SU-DHL-6 (cell line): Measurements from ENCODE around the gene NPC1.

Experiments used
- H2AFZ ChIP-seq: fragments of 200-600 bp; sonication (generic); 2 replicates; pipeline ENCODE4 v1.6.1; 2014; ENCODE audit warnings: low read depth, mild to moderate bottlenecking, moderate library complexity, mixed read lengths, antibody characterized with exemption, low read length; ENCODE audit not compliant: severe bottlenecking
- H3F3A ChIP-seq: fragments of 200-600 bp; shearing (Covaris generic); 2 replicates; pipeline ENCODE4 v1.6.0; 2016; ENCODE audit warnings: antibody characterized with exemption, mild to moderate bottlenecking; ENCODE audit not compliant: insufficient read depth
- H3K27ac ChIP-seq: fragments of 200-600 bp; sonication (generic); 2 replicates; pipeline ENCODE4 v1.5.1; 2016; ENCODE audit warnings: low read depth, mild to moderate bottlenecking, low read length, moderate library complexity, mixed read lengths
- H3K27me3 ChIP-seq: fragments of 200-600 bp; sonication (generic), shearing (Covaris generic); 2 replicates; pipeline ENCODE4 v1.6.0; 2014; ENCODE audit warnings: mild to moderate bottlenecking, low read length
- H3K36me3 ChIP-seq: fragments of 200-600 bp; sonication (generic); 2 replicates; pipeline ENCODE4 v1.6.1; 2014; ENCODE audit warnings: mild to moderate bottlenecking, low read length, mixed read lengths
- H3K4me2 ChIP-seq: fragments of 300-600, 200-600 bp; shearing (Covaris generic), sonication (generic); 2 replicates; pipeline ENCODE4 v1.6.0; 2014; ENCODE audit warnings: low read length, low read depth, mild to moderate bottlenecking; ENCODE audit not compliant: poor library complexity, severe bottlenecking
- H3K4me3 ChIP-seq: fragments of 200-600 bp; sonication (generic); 2 replicates; pipeline ENCODE4 v1.5.1; 2014; ENCODE audit warnings: antibody characterized with exemption, low read length, mild to moderate bottlenecking, mixed read lengths; ENCODE audit not compliant: insufficient read depth, poor library complexity, severe bottlenecking
- H3K79me2 ChIP-seq: fragments of 200-600 bp; sonication (generic); 2 replicates; pipeline ENCODE4 v1.6.1; 2014; ENCODE audit warnings: mild to moderate bottlenecking, low read length, moderate library complexity; ENCODE audit not compliant: insufficient read depth
- H3K9ac ChIP-seq: fragments of 200-600 bp; sonication (generic); 2 replicates; pipeline ENCODE4 v1.7.0; 2014; ENCODE audit warnings: mild to moderate bottlenecking, low read length
- H3K9me2 ChIP-seq: fragments of 200-600 bp; sonication (generic); replicated peaks from 2 replicates; pipeline ENCODE4 v1.6.1; 2014; ENCODE audit warnings: low read length; ENCODE audit not compliant: insufficient read depth
- H3K9me3 ChIP-seq: fragments of 200-600 bp; sonication (generic); 2 replicates; pipeline ENCODE4 v1.6.1; 2014; ENCODE audit warnings: low read length, mixed read lengths; ENCODE audit not compliant: insufficient read depth
- H4K20me1 ChIP-seq: fragments of 200-600 bp; sonication (generic); 2 replicates; pipeline ENCODE4 v1.6.1; 2014; ENCODE audit warnings: low read depth, mild to moderate bottlenecking, antibody characterized with exemption, low read length, moderate library complexity, mixed read lengths
- EZH2phosphoT487 ChIP-seq: fragments of 200-600 bp; sonication (generic), shearing (Covaris generic); conservative IDR thresholded peaks from 2 replicates; pipeline ENCODE4 v1.6.1; 2018; ENCODE audit warnings: mild to moderate bottlenecking, antibody characterized with exemption, low read length, moderate library complexity, mixed read lengths
- TF ChIP-seq, protein P1 (sequence below): fragments of 200-600 bp; sonication (generic); IDR thresholded peaks from one replicate; pipeline ENCODE4 v1.5.1; 2017; ENCODE audit warnings: antibody characterized with exemption, mild to moderate bottlenecking, low read length, moderate library complexity; ENCODE audit not compliant: insufficient read depth, poor library complexity, severe bottlenecking

The NPC1 gene

DNA sequence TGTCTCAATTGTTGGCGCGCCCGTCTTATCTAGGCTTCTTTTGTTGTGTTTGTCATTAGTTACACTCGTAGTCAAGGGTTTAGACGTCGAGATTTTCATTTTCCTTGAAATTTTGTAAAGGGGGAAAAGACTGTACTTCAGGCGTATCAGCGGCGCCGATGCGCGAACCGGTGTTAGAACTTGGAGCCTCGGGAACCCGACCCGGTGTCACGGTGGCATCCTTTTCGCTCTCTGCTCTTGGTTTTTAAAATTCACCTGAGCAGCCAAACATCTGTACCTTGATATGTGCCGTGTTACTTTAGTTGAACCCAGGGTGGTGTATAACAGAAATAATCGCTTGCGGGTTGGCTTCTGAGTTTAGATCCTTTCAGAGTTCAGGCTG, 82.4 kb downstream of the NPC1 start:
- peaks cover 53% of the 10 kb centered on the region for H3K79me2 ChIP-seq
- peak overlapping the region; percentile 70 for H2AFZ ChIP-seq
- no peaks in the 10 kb centered on the region for H3K9me2 ChIP-seq
- H3F3A ChIP-seq, result peaks cover 18% of the 10 kb centered on the region; the same call in 1 of the 2 replicates
- peaks cover 23% of the 10 kb centered on the region; the same call in 1 of the 2 replicates for H3K36me3 ChIP-seq
- H3K9me3 ChIP-seq, result no peaks in the 10 kb centered on the region
- H4K20me1 ChIP-seq, result no peaks in the 10 kb centered on the region; the same call in 1 of the 2 replicates
- peak overlapping the region; percentile 98 for H3K4me3 ChIP-seq
- H3K4me2 ChIP-seq, result peak overlapping the region; percentile 66
- peak overlapping the region; percentile 55 for H3K27ac ChIP-seq
- TF ChIP-seq, protein P1, sequence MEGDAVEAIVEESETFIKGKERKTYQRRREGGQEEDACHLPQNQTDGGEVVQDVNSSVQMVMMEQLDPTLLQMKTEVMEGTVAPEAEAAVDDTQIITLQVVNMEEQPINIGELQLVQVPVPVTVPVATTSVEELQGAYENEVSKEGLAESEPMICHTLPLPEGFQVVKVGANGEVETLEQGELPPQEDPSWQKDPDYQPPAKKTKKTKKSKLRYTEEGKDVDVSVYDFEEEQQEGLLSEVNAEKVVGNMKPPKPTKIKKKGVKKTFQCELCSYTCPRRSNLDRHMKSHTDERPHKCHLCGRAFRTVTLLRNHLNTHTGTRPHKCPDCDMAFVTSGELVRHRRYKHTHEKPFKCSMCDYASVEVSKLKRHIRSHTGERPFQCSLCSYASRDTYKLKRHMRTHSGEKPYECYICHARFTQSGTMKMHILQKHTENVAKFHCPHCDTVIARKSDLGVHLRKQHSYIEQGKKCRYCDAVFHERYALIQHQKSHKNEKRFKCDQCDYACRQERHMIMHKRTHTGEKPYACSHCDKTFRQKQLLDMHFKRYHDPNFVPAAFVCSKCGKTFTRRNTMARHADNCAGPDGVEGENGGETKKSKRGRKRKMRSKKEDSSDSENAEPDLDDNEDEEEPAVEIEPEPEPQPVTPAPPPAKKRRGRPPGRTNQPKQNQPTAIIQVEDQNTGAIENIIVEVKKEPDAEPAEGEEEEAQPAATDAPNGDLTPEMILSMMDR, result no peak
- no peak for TF ChIP-seq EZH2phosphoT487
- no peaks in the 10 kb centered on the region for H3K27me3 ChIP-seq
- H3K9ac ChIP-seq, result peak overlapping the region; percentile 95

DNA sequence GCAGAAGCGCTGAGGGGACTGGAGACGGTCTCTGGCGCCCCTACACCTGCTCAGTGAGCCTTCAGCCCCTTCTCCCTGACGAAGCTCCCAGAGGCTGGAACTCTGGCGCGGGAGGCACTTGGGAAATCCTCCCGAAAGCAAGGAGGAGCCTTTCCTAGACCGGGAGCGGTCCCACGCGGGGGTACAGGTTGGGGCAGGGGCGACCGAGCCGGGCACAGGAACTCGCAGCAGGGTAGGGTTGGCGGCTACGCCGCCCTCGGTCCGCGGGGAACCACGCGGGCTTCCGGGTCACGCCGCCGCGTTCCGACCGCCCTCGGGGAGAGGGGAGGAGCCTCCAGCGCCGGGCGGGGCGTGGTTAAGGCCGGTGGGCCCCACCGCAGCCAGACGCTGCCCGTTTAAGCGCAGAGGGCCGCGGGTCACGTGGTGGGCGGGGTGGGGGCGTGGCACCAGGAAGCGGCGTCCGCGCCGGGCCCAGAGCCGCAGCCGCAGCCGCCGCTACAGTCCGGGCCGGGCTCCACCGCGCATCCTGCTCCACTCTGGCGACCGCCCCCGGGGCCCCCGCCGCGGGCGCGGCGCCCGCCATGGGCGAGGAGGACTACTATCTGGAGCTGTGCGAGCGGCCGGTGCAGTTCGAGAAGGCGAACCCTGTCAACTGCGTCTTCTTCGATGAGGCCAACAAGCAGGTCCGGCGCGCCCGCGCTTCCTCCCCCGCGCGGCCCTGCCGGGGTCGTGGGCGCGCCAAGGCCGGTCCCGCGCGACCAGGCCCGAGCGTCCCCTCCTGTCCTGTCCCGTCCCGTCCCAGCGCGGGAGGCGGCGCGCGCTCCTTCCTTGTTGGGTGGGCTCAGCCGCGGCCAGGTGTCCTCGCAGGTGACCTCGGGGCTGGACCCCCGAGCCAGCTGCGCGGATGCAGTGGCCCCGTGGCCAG, 83.0 kb downstream of the NPC1 start, which contains the start of gene RMC1:
RMC1 (plus strand) TSS at position 474 of the 925 bp plus-strand sequence; CDS start at position 582, 108 bp downstream.
- H2AFZ ChIP-seq, result peak within 1 kb of the TSS; percentile 70
- no peaks in the 10 kb centered on the region for H3K9me3 ChIP-seq
- H3K27me3 ChIP-seq, result no peaks in the 10 kb centered on the region
- peak within 1 kb of the TSS; percentile 95 for H3K9ac ChIP-seq
- H4K20me1 ChIP-seq, result no peaks in the 10 kb centered on the region; the same call in 1 of the 2 replicates
- no peaks in the 10 kb centered on the region for H3K9me2 ChIP-seq
- peaks cover 48% of the 10 kb centered on the region for H3K79me2 ChIP-seq
- peaks cover 22% of the 10 kb centered on the region for H3F3A ChIP-seq
- H3K27ac ChIP-seq, result peak within 1 kb of the TSS; percentile 70
- H3K4me2 ChIP-seq, result peak within 1 kb of the TSS; percentile 76
- H3K36me3 ChIP-seq, result peaks cover 18% of the 10 kb centered on the region; the same call in 1 of the 2 replicates
- TF ChIP-seq EZH2phosphoT487, result no peak
- TF ChIP-seq, protein P1, result peak; percentile 51
- H3K4me3 ChIP-seq, result peak within 1 kb of the TSS; percentile 98

DNA sequence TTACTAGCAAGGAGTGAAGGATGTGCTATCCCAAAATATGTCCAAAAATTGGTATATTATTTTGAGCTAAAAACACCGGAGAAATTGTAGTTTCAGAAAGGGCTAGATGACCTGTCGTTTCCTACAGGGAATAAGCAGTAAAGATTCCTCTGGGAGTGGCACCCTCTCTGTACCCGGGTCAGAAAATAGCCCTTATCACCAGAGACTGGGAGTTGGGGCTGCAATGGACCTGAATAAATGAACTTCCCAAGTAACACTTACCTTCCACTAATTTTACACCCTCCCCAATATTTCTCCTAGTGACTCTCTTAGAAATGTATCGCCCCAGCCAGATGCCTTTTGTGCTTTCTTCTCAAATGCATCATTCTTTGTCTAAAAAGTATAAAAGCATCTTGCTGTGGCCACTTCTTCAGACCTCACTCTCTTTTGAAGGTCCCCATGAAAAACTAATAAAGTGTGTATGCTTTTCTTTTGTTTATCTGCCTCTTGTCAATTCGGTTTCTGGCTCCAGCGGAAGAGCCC, 83.7 kb downstream of the NPC1 start:
- Histone ChIP-seq H3K9me3 (no peaks in the 10 kb centered on the region), H3K4me3 (peak overlapping the region; percentile 98), H3F3A (peaks cover 28% of the 10 kb centered on the region), H3K36me3 (peaks cover 11% of the 10 kb centered on the region; the same call in 1 of the 2 replicates), H3K27ac (peak overlapping the region; percentile 70), H4K20me1 (no peaks in the 10 kb centered on the region; the same call in 1 of the 2 replicates), H3K4me2 (peak overlapping the region; percentile 76), H3K9me2 (no peaks in the 10 kb centered on the region), H3K9ac (peak overlapping the region; percentile 95), H2AFZ (peak overlapping the region; percentile 47), H3K27me3 (no peaks in the 10 kb centered on the region), H3K79me2 (peaks cover 41% of the 10 kb centered on the region)
- TF ChIP-seq, protein P1, result no peak
- no peak for TF ChIP-seq EZH2phosphoT487
